GM19351 (cell line): ENCODE data around the gene EMP1.

Experiments used
- ATAC-seq: cut with Tn5 transposase; IDR thresholded peaks from one replicate; pipeline ENCODE4 v1.9.1; 2021; ENCODE audit warnings: mild to moderate bottlenecking, moderate library complexity; ENCODE audit not compliant: unreplicated experiment

EMP1 gene

GRCh38 chr12:13195785-13196129, 769 bp upstream of the EMP1 start:
- ATAC-seq, result no peak

- no peak for ATAC-seq
These were observed 506 bp downstream of the EMP1 start for GRCh38 chr12:13197032-13197431.

GRCh38 chr12:13197526-13198143, 1.1 kb downstream of the EMP1 start:
- no peak for ATAC-seq

- no peak for ATAC-seq
These were observed 1.7 kb downstream of the EMP1 start for GRCh38 chr12:13198241-13198640.

GRCh38 chr12:13198876-13199275, 2.4 kb downstream of the EMP1 start:
- ATAC-seq, result no peak

- ATAC-seq, result no peak
These were observed 3.1 kb downstream of the EMP1 start for GRCh38 chr12:13199592-13199991.

GRCh38 chr12:13200841-13201240, 4.3 kb downstream of the EMP1 start:
- ATAC-seq, result no peak

GRCh38 chr12:13203034-13203922, 6.8 kb downstream of the EMP1 start:
- no peak for ATAC-seq

- ATAC-seq, result no peak
These were observed 7.9 kb downstream of the EMP1 start for GRCh38 chr12:13204428-13204827.

GRCh38 chr12:13205809-13206559, 9.5 kb downstream of the EMP1 start:
- no peak for ATAC-seq

- ATAC-seq, result no peak
These were observed 10.0 kb downstream of the EMP1 start for GRCh38 chr12:13206560-13206897.

GRCh38 chr12:13208533-13209435, 12.3 kb downstream of the EMP1 start:
- no peak for ATAC-seq

- no peak for ATAC-seq
These were observed 13.1 kb downstream of the EMP1 start for GRCh38 chr12:13209436-13210235.

GRCh38 chr12:13210236-13211190, 14.0 kb downstream of the EMP1 start:
- ATAC-seq, result no peak

GRCh38 chr12:13211191-13211858, 14.8 kb downstream of the EMP1 start:
- no peak for ATAC-seq

GRCh38 chr12:13211859-13212664, 15.5 kb downstream of the EMP1 start:
- peak; percentile 65 for ATAC-seq

- no peak for ATAC-seq
These were observed 18.5 kb downstream of the EMP1 start for GRCh38 chr12:13215056-13215455.

GRCh38 chr12:13218641-13219040, 22.1 kb downstream of the EMP1 start:
- ATAC-seq, result no peak
